ENCODE results near the gene CACNA1D. TPM values are rescaled to one million over a fixed set of nuclear protein-coding genes. Genes with fewer than 3 reads are reported as not detected.

CACNA1D gene
- total RNA-seq: 47.9 TPM

GRCh38 chr3:53493963-53494791 is at the start of gene CACNA1D:
CACNA1D (plus strand) TSS chr3:53494611; CDS start chr3:53495167, 556 bp downstream.

GRCh38 chr3:53846134-53846850 is 351.9 kb downstream of the CACNA1D start, which contains the start of the genes CHDH and IL17RB:
CHDH (minus strand) TSS chr3:53846419; CDS start chr3:53824008, 22,411 bp downstream.
IL17RB (plus strand) TSS chr3:53846568; CDS start chr3:53846589, 21 bp downstream.

Small RNAs within 50 kb of the gene (small RNA-seq; reads per million reads assigned to genes)
- gene AC012467.1 (ENCODE audit: low replicate concordance) (not detected), gene RF00154 (ENCODE audit: low replicate concordance) (59.1 reads per million, percentile 97 among the genes with 10 or more reads in this experiment)

Other genes with a start within 250 kb of the CACNA1D start
- 194 TPM for gene TKT, start 238.6 kb upstream of the CACNA1D start, total RNA-seq
- gene DCP1A, start 147.1 kb upstream of the CACNA1D start, total RNA-seq: 30.7 TPM